ENCODE results near the gene PRKAR2A.

Gene PRKAR2A

GRCh38 chr3:48859206-48859605, 11.5 kb upstream of the PRKAR2A start:
- H3K27ac ChIP-seq, result no peak overlapping the region
- in situ Hi-C loops (cut with HindIII; ENCODE audit: low pct_ligation_motif_present, low sequenced_read_pairs), result no loop called here
- no peak for DNase-seq
- TF ChIP-seq, protein P1, sequence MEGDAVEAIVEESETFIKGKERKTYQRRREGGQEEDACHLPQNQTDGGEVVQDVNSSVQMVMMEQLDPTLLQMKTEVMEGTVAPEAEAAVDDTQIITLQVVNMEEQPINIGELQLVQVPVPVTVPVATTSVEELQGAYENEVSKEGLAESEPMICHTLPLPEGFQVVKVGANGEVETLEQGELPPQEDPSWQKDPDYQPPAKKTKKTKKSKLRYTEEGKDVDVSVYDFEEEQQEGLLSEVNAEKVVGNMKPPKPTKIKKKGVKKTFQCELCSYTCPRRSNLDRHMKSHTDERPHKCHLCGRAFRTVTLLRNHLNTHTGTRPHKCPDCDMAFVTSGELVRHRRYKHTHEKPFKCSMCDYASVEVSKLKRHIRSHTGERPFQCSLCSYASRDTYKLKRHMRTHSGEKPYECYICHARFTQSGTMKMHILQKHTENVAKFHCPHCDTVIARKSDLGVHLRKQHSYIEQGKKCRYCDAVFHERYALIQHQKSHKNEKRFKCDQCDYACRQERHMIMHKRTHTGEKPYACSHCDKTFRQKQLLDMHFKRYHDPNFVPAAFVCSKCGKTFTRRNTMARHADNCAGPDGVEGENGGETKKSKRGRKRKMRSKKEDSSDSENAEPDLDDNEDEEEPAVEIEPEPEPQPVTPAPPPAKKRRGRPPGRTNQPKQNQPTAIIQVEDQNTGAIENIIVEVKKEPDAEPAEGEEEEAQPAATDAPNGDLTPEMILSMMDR (IDR thresholded peaks at IDR 0.05; ENCODE audit: low read depth, low read length, missing control alignments), result no peak
- H3K36me3 ChIP-seq (replicated peaks), result peaks cover 3% of the 10 kb centered on the region
- no peaks in the 10 kb centered on the region for H3K27me3 ChIP-seq (replicated peaks)
- no peak overlapping the region for H3K4me3 ChIP-seq (ENCODE audit: low read depth, low read length)

GRCh38 chr3:48858709-48859108, 11.0 kb upstream of the PRKAR2A start:
- Histone ChIP-seq H3K27ac (no peak overlapping the region), H3K4me3 (ENCODE audit: low read depth, low read length) (no peak overlapping the region), H3K27me3 (replicated peaks) (no peaks in the 10 kb centered on the region), H3K36me3 (replicated peaks) (peaks cover 3% of the 10 kb centered on the region)
- TF ChIP-seq, protein P1 (IDR thresholded peaks at IDR 0.05; ENCODE audit: low read depth, low read length, missing control alignments), result no peak
- DNase-seq, result no peak
- in situ Hi-C loops (cut with HindIII; ENCODE audit: low pct_ligation_motif_present, low sequenced_read_pairs), result no loop called here

DNA sequence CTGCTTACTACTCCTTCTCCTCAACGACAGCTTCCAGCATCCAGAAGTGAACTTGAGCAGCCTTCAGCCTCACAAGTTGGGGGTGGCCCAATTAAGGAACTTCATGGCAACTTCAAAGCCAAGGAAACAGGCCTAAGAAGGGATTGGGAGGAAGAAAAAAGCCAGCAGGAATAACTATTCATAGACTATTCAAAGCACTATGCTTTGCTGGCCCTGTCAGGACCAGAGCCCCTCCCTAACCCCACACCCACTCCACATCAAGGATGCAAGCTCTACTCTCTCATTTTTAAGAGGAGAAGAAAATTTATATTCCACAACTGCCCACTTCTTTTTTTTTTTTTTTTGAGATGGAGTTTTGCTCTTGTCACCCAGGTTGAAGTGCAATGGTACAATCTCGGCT, 10.0 kb upstream of the PRKAR2A start:
- no peaks in the 10 kb centered on the region for H3K27me3 ChIP-seq (replicated peaks)
- in situ Hi-C loops (cut with HindIII; ENCODE audit: low pct_ligation_motif_present, low sequenced_read_pairs), result no loop called here

GRCh38 chr3:48856469-48856868, 8.8 kb upstream of the PRKAR2A start:
- H3K36me3 ChIP-seq (replicated peaks), result peaks cover 3% of the 10 kb centered on the region
- no peak overlapping the region for H3K4me3 ChIP-seq (ENCODE audit: low read depth, low read length)
- H3K27me3 ChIP-seq (replicated peaks), result no peaks in the 10 kb centered on the region
- no peak for DNase-seq
- H3K27ac ChIP-seq, result no peak overlapping the region
- TF ChIP-seq, protein P1 (IDR thresholded peaks at IDR 0.05; ENCODE audit: low read depth, low read length, missing control alignments), result no peak
- in situ Hi-C loops (cut with HindIII; ENCODE audit: low pct_ligation_motif_present, low sequenced_read_pairs), result no loop called here

More for the DNA sequence above, 10.0 kb upstream of the PRKAR2A start:
- Histone ChIP-seq H3K27ac (no peak overlapping the region), H3K36me3 (replicated peaks) (peaks cover 3% of the 10 kb centered on the region), H3K4me3 (ENCODE audit: low read depth, low read length) (no peak overlapping the region)
- TF ChIP-seq, protein P1 (IDR thresholded peaks at IDR 0.05; ENCODE audit: low read depth, low read length, missing control alignments), result no peak
- no peak for DNase-seq

DNA sequence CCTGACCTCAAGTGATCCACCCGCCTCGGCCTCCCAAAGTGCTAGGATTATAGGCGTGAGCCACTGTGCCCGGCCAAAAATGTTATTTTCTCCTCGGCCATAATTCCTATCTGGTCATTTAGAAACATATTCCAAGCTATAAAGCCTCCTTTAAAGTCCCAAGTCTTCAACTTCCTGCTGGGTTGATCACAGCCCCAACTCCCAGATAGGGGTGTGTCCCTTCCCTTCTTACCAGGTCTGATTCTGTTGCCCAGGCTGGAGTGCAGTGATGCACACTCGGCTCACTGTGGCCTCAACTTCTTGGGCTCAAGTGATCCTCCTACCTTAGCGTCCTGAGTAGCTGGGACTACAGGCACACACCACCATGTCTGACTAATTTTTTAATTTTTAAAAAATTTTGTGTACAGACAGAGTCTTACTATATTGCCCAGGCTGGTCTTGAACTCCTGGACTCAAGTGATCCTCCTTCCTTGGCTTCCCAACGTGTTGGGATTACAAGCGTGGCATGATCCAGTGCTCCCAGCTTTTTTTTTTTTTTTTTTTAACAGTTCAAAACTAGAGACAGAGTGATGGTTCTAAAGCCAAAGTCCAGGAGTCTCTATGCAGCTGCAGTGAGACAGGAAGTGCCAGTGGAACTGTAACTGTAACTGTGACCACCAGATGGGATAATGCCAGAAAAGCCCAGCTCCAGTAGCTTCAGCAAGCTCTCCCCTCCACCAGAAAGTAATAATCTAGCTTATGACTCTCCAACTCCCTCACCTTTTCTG, 8.2 kb upstream of the PRKAR2A start:
- TF ChIP-seq, protein P1 (IDR thresholded peaks at IDR 0.05; ENCODE audit: low read depth, low read length, missing control alignments), result no peak
- no peak overlapping the region for H3K4me3 ChIP-seq (ENCODE audit: low read depth, low read length)
- DNase-seq, result no peak
- in situ Hi-C loops (cut with HindIII; ENCODE audit: low pct_ligation_motif_present, low sequenced_read_pairs), result no loop called here
- no peak overlapping the region for H3K27ac ChIP-seq
- no peaks in the 10 kb centered on the region for H3K27me3 ChIP-seq (replicated peaks)
- peaks cover 3% of the 10 kb centered on the region for H3K36me3 ChIP-seq (replicated peaks)

- DNase-seq, result no peak
- Histone ChIP-seq H3K27ac (no peak overlapping the region), H3K36me3 (replicated peaks) (no peaks in the 10 kb centered on the region), H3K4me3 (ENCODE audit: low read depth, low read length) (no peak overlapping the region), H3K27me3 (replicated peaks) (no peaks in the 10 kb centered on the region)
- in situ Hi-C loops (cut with HindIII; ENCODE audit: low pct_ligation_motif_present, low sequenced_read_pairs), result no loop called here
- TF ChIP-seq, protein P1 (IDR thresholded peaks at IDR 0.05; ENCODE audit: low read depth, low read length, missing control alignments), result no peak
Measured at GRCh38 chr3:48852151-48852550, 4.5 kb upstream of the PRKAR2A start.
